ENCODE data around the gene GATA6.

GRCh38 chr18:22224339-22224738 lies 55.0 kb downstream of the GATA6 start:
- TF ChIP-seq, protein P1, sequence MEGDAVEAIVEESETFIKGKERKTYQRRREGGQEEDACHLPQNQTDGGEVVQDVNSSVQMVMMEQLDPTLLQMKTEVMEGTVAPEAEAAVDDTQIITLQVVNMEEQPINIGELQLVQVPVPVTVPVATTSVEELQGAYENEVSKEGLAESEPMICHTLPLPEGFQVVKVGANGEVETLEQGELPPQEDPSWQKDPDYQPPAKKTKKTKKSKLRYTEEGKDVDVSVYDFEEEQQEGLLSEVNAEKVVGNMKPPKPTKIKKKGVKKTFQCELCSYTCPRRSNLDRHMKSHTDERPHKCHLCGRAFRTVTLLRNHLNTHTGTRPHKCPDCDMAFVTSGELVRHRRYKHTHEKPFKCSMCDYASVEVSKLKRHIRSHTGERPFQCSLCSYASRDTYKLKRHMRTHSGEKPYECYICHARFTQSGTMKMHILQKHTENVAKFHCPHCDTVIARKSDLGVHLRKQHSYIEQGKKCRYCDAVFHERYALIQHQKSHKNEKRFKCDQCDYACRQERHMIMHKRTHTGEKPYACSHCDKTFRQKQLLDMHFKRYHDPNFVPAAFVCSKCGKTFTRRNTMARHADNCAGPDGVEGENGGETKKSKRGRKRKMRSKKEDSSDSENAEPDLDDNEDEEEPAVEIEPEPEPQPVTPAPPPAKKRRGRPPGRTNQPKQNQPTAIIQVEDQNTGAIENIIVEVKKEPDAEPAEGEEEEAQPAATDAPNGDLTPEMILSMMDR (IDR thresholded peaks at IDR 0.05), result no peak
- TF ChIP-seq POLR2A (IDR thresholded peaks at IDR 0.05), result no peak

All from ovary (tissue), 3 donors.